ENCODE data around the gene PLEKHG2.

Gene PLEKHG2

GRCh38 chr19:39386557-39386956 lies 25.9 kb upstream of the PLEKHG2 start:
- no peak for DNase-seq

GRCh38 chr19:39388657-39389056 lies 23.8 kb upstream of the PLEKHG2 start:
- no peak for DNase-seq

GRCh38 chr19:39389631-39390414 lies 22.6 kb upstream of the PLEKHG2 start:
- DNase-seq, result no peak

GRCh38 chr19:39390451-39390750 lies 22.1 kb upstream of the PLEKHG2 start:
- no peak for DNase-seq

- peak; percentile 99 for DNase-seq
Measured at GRCh38 chr19:39390751-39391437, 21.6 kb upstream of the PLEKHG2 start, which contains the start of the genes MED29 and PAF1. MED29 (plus strand) TSS chr19:39391378; CDS start chr19:39391423, 45 bp downstream. PAF1 (minus strand) TSS chr19:39391106; CDS start chr19:39390864, 242 bp downstream.

DNA sequence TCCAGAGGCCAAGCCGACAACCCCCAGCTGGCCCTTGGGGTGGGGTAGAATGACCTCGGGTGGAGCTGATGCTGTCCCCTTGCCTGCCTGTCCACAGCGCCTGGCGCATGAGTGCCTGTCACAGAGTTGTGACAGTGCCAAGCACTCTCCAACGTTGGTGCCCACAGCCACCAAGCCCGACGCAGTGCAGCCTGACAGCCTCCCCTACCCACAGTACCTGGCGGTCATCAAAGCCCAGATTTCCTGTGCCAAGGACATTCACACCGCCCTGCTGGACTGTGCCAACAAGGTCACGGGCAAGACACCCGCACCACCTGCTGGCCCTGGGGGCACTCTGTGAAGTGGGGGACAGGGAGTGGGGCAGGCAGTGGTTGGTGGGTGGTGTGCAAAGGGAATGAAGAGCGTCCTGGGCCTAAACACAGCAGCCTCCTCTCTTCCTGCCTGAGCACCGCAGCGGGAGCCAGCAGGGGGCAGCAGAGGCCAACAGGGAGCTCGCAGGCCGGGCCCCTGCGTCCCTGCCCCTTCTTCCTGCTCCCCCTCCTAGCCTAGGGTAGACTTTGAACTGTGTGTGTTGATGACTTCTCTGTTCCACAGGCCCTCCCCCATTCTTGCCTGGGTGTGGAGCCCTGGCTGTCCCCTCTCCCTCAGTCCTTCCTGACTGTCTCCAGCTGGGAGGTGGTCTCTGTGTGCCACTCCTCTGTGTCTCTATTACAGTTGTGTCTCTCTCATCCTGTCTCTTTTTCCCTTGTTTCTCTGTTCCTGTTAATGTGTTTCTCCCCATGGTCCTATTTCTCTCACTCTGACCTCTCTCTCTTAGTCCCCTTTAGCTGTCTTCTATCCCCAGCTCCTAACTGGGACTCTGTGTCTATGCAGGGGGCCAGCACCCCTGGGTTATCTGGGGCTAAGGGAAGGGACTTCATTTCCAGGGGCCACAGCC lies 14.8 kb upstream of the PLEKHG2 start:
- DNase-seq, result peak; percentile 67

GRCh38 chr19:39398297-39398864 lies 14.1 kb upstream of the PLEKHG2 start:
- no peak for DNase-seq

DNA sequence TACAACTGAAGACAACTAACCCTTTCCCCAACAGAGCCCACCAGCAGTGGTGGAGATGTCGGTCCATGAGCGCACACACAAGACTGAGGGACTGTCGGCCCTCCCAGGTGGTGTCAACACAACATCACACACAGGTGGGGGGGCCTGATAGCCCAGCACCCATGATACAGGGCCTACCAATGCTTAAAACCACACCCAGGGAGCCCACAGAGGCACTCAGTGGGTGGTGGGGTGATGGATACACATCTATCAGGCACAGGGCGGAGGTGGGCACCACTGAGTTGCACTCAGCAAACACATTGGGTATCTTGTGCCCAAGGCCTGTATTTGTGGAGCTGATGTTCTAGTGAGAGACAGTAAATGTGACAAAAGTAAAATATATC lies 12.8 kb upstream of the PLEKHG2 start:
- DNase-seq, result no peak

GRCh38 chr19:39400061-39400460 lies 12.4 kb upstream of the PLEKHG2 start:
- no peak for DNase-seq

GRCh38 chr19:39401070-39401548 lies 11.4 kb upstream of the PLEKHG2 start:
- no peak for DNase-seq

GRCh38 chr19:39401549-39402345 lies 10.7 kb upstream of the PLEKHG2 start:
- DNase-seq, result no peak

GRCh38 chr19:39402346-39403300 lies 9.8 kb upstream of the PLEKHG2 start:
- peak; percentile 33 for DNase-seq

- no peak for DNase-seq
Measured at GRCh38 chr19:39403331-39404312, 8.8 kb upstream of the PLEKHG2 start.

GRCh38 chr19:39405261-39405957 lies 7.1 kb upstream of the PLEKHG2 start:
- DNase-seq, result no peak

DNA sequence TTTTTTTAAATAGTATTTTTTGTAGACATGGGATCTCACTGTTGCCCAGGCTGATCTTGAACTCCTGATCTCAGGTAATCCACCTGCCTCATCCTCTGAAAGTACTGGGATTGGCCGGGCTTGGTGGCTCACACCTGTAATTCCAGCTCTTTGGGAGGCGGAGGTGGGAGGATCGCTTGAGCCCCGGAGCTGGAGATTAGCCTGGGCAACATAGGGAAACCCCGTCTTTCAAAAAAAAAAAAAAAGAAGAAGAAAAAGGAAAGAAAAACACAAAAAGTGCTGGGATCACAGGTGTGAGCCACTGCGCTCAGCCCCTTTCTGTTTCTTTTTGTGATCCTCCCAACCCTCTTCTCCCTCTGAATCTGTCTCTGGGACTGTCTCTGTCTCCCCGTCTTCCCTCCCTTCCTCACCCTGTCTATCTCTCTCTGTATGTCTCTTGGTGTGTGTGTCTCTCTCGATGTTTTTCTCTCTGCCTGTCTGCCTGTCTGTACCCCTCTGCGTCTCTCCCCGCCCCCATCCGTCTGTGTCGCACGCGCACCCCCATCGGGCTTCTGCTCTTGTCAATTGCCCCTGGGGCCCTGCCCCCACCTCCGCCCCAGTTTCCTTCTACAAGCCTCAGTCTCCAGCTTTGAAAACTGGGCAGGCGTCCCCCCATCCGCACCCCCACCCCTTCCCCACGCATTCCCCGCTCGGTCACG lies 6.4 kb upstream of the PLEKHG2 start:
- no peak for DNase-seq

DNA sequence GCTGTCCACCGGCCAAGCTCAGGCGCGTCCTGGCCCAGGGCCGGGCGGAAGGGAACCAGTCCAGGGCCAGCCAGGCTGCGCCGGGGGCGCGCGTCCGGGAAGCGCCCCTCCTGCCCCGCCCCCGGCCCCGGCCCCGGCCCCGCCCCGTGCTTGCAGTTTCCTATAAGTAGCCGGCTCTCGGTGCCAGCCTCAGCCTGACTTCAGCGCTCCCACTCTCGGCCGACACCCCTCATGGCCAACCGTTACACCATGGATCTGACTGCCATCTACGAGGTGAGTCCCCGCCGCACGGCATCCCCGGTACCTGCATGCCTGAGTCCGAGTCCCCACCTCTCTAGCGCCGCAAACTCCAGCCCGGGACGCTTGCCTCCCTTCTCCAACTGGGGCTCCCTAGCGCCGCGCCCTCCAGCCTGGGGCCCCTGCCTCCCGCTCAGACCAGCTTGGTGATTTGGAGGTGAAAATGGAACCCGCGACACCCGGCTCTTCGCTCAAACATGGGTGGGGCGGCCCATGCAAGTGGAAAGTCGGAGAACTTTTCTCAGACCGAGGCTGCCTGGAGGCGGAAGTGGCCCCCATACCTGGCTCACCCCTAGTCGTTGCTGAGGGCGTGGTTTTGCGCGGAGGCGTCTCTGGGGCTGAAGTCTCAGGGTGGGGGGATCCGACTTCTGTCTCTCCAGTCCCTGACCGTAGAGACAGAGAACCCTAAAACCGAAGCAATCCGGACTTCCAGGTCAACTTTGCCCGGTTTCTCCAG lies 5.6 kb upstream of the PLEKHG2 start, which contains the start of gene ZFP36:
ZFP36 (plus strand) TSS at position 192 of the 754 bp plus-strand sequence; CDS start at position 250, 58 bp downstream.
- peak; percentile 37 for DNase-seq

- DNase-seq, result no peak
Measured at GRCh38 chr19:39407410-39407659, 5.1 kb upstream of the PLEKHG2 start.
